Uterus (tissue), 2 donors: ENCODE data around the gene MACROH2A1.

ENCODE experiments used
- POLR2A ChIP-seq, 2 donors: fragments of 450-650 bp; IDR thresholded peaks; one replicate each; pipeline ENCODE4 v1.6.1; 2016; ENCODE audit warnings: antibody characterized with exemption in 2 of 2, mild to moderate bottlenecking in 1 of 2, moderate library complexity in 1 of 2
- TF ChIP-seq, protein P1 (sequence below), 4 experiments: fragments of 200-600 bp in 2 of 4; fragments of 450-650 bp in 2 of 4; sonication (generic) in 2 of 4; IDR thresholded peaks; one replicate each; pipeline ENCODE4 v1.5.1; 2016 to 2019; ENCODE audit warnings: antibody characterized with exemption in 4 of 4, mild to moderate bottlenecking in 2 of 4, moderate library complexity in 1 of 4

DNA sequence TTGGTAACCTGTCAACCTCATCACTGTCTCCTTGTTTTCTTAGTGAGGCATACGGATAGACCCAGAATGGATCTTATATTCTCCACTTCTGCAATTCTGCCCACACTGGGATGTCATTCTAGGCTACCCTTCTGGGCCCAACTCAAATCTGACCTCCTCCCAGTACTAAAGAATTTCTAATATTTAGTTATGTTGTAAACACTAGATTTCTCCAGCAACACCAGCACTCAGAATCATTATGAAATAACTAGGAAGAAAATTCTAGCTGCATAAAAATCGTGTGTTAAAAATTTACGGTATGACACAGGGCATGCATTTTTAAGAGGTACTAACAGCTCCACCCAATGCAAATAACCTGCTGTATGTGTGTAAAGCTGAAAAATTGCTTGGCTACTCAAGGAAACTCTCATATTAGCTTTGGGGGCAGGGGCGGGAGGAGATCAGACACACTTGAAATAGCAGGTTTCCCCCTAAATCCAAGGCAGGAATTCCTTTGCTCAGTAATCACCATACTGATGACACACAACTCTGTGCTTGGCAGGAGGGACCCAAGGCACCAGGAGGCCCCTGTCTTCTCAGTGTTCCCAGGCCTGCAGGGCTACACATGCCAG is 27.3 kb downstream of the MACROH2A1 start:
- TF ChIP-seq, protein P1, sequence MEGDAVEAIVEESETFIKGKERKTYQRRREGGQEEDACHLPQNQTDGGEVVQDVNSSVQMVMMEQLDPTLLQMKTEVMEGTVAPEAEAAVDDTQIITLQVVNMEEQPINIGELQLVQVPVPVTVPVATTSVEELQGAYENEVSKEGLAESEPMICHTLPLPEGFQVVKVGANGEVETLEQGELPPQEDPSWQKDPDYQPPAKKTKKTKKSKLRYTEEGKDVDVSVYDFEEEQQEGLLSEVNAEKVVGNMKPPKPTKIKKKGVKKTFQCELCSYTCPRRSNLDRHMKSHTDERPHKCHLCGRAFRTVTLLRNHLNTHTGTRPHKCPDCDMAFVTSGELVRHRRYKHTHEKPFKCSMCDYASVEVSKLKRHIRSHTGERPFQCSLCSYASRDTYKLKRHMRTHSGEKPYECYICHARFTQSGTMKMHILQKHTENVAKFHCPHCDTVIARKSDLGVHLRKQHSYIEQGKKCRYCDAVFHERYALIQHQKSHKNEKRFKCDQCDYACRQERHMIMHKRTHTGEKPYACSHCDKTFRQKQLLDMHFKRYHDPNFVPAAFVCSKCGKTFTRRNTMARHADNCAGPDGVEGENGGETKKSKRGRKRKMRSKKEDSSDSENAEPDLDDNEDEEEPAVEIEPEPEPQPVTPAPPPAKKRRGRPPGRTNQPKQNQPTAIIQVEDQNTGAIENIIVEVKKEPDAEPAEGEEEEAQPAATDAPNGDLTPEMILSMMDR (IDR thresholded peaks at IDR 0.05): no peak
- no peak for TF ChIP-seq POLR2A (IDR thresholded peaks at IDR 0.05)
